Liver (tissue), 9 donors: Measurements from ENCODE around the gene PLEKHA5. TPM values are rescaled to one million over a fixed set of nuclear protein-coding genes. Genes with fewer than 3 reads are reported as not detected.

ENCODE experiments used
- DNase-seq: peaks from one replicate; pipeline ENCODE4 v3.0.0-alpha.2; 2017; ENCODE audit warnings: low spot score
- H3K27ac ChIP-seq, 2 donors: one replicate each; pipeline ENCODE4 v1.7.0; 2013; ENCODE audit warnings: inconsistent platforms in 2 of 2, low read length in 2 of 2, control low read depth in 1 of 2, low read depth in 1 of 2, mild to moderate bottlenecking in 1 of 2
- H3K27me3 ChIP-seq, 4 donors: one replicate each; pipeline versions ENCODE4 v1.6.1 to v1.7.0; 2013; ENCODE audit warnings: low read length in 3 of 4, inconsistent platforms in 1 of 4, mild to moderate bottlenecking in 1 of 4, moderate library complexity in 1 of 4; ENCODE audit not compliant: control insufficient read depth in 4 of 4, insufficient read depth in 4 of 4
- H3K36me3 ChIP-seq, 4 donors: one replicate each; pipeline versions ENCODE4 v1.6.1 to v1.7.0; 2013; ENCODE audit warnings: low read length in 3 of 4, mild to moderate bottlenecking in 3 of 4, low read depth in 1 of 4, moderate library complexity in 1 of 4; ENCODE audit not compliant: control insufficient read depth in 4 of 4, insufficient read depth in 3 of 4
- H3K4me1 ChIP-seq, 4 donors: one replicate each; pipeline versions ENCODE4 v1.6.1 to v1.7.0; 2013; ENCODE audit warnings: low read length in 3 of 4, mild to moderate bottlenecking in 3 of 4, moderate library complexity in 1 of 4; ENCODE audit not compliant: control insufficient read depth in 4 of 4, insufficient read depth in 4 of 4
- H3K4me3 ChIP-seq, 3 donors: one replicate each; pipeline versions ENCODE4 v1.6.1 to v1.7.0; 2013; ENCODE audit warnings: low read length in 3 of 3, control low read depth in 1 of 3, low read depth in 1 of 3, mild to moderate bottlenecking in 1 of 3
- H3K9ac ChIP-seq, 2 donors: one replicate each; pipeline ENCODE4 v1.7.0; 2013; ENCODE audit warnings: low read length in 2 of 2, mild to moderate bottlenecking in 2 of 2, moderate library complexity in 2 of 2, control low read depth in 1 of 2, low read depth in 1 of 2
- H3K9me3 ChIP-seq, 4 donors: one replicate each; pipeline versions ENCODE4 v1.6.1 to v1.7.0; 2013; ENCODE audit warnings: low read length in 3 of 4; ENCODE audit not compliant: control insufficient read depth in 4 of 4
- ATF3 ChIP-seq: IDR thresholded peaks from 2 replicates; pipeline ENCODE4 v1.6.1; 2016; ENCODE audit warnings: antibody characterized with exemption
- EGR1 ChIP-seq, 2 donors: IDR thresholded peaks; 2 replicates each; pipeline ENCODE4 v1.6.1; 2016 to 2018; ENCODE audit warnings: antibody characterized with exemption in 2 of 2, low read depth in 2 of 2
- FOXA1 ChIP-seq: IDR thresholded peaks from 2 replicates; pipeline ENCODE4 v1.6.1; 2016; ENCODE audit warnings: antibody characterized with exemption
- FOXA2 ChIP-seq: IDR thresholded peaks from 2 replicates; pipeline ENCODE4 v1.6.1; 2016; ENCODE audit warnings: antibody characterized with exemption
- HNF4A ChIP-seq, 2 donors: conservative IDR thresholded peaks; 2 replicates each; pipeline ENCODE4 v1.6.1; 2016; ENCODE audit warnings: antibody characterized with exemption in 2 of 2, mild to moderate bottlenecking in 2 of 2
- HNF4G ChIP-seq: IDR thresholded peaks from 2 replicates; pipeline ENCODE4 v1.6.1; 2016; ENCODE audit warnings: antibody characterized with exemption
- JUND ChIP-seq, 2 donors: IDR thresholded peaks; 2 replicates each; pipeline ENCODE4 v1.6.1; 2016; ENCODE audit warnings: antibody characterized with exemption in 2 of 2
- NR2F2 ChIP-seq: IDR thresholded peaks from 2 replicates; pipeline ENCODE4 v1.6.1; 2016; ENCODE audit warnings: antibody characterized with exemption
- RAD21 ChIP-seq, 2 donors: IDR thresholded peaks; 2 replicates each; pipeline ENCODE4 v1.6.1; 2016; ENCODE audit warnings: antibody characterized with exemption in 2 of 2, mild to moderate bottlenecking in 2 of 2
- REST ChIP-seq: IDR thresholded peaks from 2 replicates; pipeline ENCODE4 v1.6.1; 2016; ENCODE audit warnings: antibody characterized with exemption, mild to moderate bottlenecking
- RXRA ChIP-seq, 2 donors: IDR thresholded peaks; 2 replicates each; pipeline ENCODE4 v1.6.1; 2017 to 2018; ENCODE audit warnings: antibody characterized with exemption in 2 of 2, mild to moderate bottlenecking in 1 of 2
- SP1 ChIP-seq: IDR thresholded peaks from 2 replicates; pipeline ENCODE4 v1.6.1; 2018; ENCODE audit warnings: antibody characterized with exemption, mild to moderate bottlenecking
- TAF1 ChIP-seq: conservative IDR thresholded peaks from 2 replicates; pipeline ENCODE4 v1.6.1; 2016; ENCODE audit warnings: antibody characterized with exemption, mild to moderate bottlenecking
- YY1 ChIP-seq: IDR thresholded peaks from 2 replicates; pipeline ENCODE4 v1.6.1; 2016; ENCODE audit warnings: antibody characterized with exemption, mild to moderate bottlenecking
- WGBS: extraction: QIAGEN DNeasy Blood & Tissue Kit; methylation state at CpG from one replicate; pipeline ENCODE4 v1.1.7; 2013; 5-methylcytosine and 5-hydroxymethylcytosine counted together
- polyA plus RNA-seq, 2 donors: library from polyadenylated mRNA; stranded (reverse) in 1 of 2; unstranded in 1 of 2; fragments of 200-250 nt in 1 of 2; fragments of >200 nt in 1 of 2; fragmentation: Nextera tagmentation in 1 of 2; extraction: Ambion mirVana in 1 of 2; gene quantifications; one replicate each; pipeline versions ENCODE4 v1.2.1 to v1.2.3, GENCODE V29; 2013 to 2015
- total RNA-seq, 2 donors: library from RNA; depleted of rRNA; stranded (reverse); fragments of >200 nt; gene quantifications; one replicate each; pipeline ENCODE4 v1.2.3, GENCODE V29; 2014
- TF ChIP-seq, protein P1 (sequence below): IDR thresholded peaks from 2 replicates; pipeline ENCODE4 v1.6.1; 2016; ENCODE audit warnings: antibody characterized with exemption
- TF ChIP-seq, protein P2 (sequence below): IDR thresholded peaks from 2 replicates; pipeline ENCODE4 v1.6.1; 2016; ENCODE audit warnings: antibody characterized with exemption
- donor health status: healthy.
- donor health status: healthy.
- donor health status: healthy.
- donor health status: healthy.
- donor health status: healthy.

Gene PLEKHA5
- total and polyA plus RNA-seq, 4 donors: 4.6 to 25.5 (median 16.8) TPM

DNA sequence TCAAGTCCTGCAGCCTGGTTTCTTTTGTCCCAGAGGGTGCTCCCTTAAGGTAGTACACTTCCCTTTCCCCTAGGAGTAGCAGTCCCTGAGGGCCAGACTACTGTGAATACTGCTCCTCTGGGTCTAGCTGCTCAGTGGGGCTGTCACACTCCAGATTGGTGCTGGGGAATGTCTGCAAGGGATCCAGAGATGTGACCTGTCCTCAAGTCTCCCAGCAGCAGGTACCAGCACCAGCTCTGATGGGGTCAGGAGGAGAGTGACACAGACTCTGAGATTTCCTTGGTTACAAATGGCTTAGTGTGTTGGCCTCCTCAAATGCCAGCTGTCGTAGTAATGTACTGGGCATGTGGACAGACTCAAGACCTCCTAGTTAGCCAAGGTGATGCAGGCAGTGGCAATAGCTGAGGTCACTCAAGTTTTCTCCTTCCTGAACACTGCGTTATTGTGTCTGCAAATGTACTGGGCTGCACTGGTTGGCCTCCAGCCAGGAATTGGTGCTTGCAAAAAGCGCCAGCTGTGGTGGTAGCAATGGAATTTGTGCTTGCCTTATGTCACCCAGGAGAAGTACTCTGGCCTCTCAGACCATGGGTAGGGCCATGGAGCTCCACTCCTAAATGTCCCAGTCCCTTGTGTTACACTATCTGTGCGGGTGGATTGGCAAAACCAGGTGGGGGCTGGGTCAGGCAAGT lies 273.4 kb downstream of the PLEKHA5 start:
- Histone ChIP-seq H3K36me3 (no peaks in the 10 kb centered on the region), H3K4me1 (no peaks in the 10 kb centered on the region), H3K27me3 (no peaks in the 10 kb centered on the region), H3K9me3 (peaks cover 0 to 1% (median 0%) of the 10 kb centered on the region in 4 donors), H3K4me3 (no peak overlapping the region), H3K9ac (no peak overlapping the region), H3K27ac (no peak overlapping the region)
- 81% methylated on average over 4 of the region's 4 CpGs for WGBS
- TF ChIP-seq, protein P1, sequence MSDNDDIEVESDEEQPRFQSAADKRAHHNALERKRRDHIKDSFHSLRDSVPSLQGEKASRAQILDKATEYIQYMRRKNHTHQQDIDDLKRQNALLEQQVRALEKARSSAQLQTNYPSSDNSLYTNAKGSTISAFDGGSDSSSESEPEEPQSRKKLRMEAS: no peak
- no peak for TF ChIP-seq HNF4G
- no peak for TF ChIP-seq EGR1 (IDR thresholded peaks at IDR 0.05; ENCODE audit: low read depth in 2 of 2)
- no peak for TF ChIP-seq FOXA2
- TF ChIP-seq JUND (IDR thresholded peaks at IDR 0.05): no peak
- TF ChIP-seq TAF1: no peak
- no peak for TF ChIP-seq FOXA1
- TF ChIP-seq HNF4A (conservative IDR thresholded peaks at IDR 0.05): no peak
- TF ChIP-seq RAD21 (IDR thresholded peaks at IDR 0.05): no peak
- no peak for TF ChIP-seq YY1
- no peak for DNase-seq

DNA sequence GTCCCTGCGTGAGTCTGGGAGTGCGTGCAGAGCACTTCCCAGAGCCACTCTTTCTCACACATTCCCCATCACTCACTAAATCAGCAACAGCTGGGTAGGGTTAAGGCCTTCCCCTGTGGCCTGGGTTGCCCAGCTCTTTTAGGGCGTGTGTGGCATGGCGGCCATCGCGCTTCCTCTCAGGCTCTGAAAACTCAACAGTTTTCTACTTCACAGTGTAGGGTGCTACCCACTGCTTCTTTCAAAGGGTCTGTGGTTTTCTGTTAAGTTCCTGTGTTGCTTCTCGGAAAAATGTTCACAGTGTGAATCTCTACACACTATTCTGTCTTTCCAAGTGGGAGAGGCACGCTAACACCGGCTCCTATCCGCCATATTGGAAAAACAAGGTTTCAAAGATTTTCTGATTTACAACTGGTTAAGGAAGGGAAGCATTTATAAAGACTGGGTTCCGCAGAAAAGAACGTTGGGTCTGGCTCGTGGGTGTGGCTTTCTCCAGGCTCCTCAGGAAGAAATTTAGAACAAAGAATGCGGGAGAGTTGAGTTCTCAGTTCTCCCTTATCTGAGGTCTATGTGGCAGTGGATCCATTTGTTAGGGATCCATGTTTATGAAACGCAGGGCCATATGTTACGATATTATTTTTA lies 274.8 kb downstream of the PLEKHA5 start:
- WGBS: 92% methylated on average over 16 of the region's 16 CpGs
- H3K9ac ChIP-seq: no peak overlapping the region
- TF ChIP-seq HNF4G (no peak), JUND (IDR thresholded peaks at IDR 0.05) (no peak), FOXA1 (no peak), RAD21 (IDR thresholded peaks at IDR 0.05) (no peak), TAF1 (no peak), REST (no peak), NR2F2 (no peak), ATF3 (no peak), SP1 (no peak), RXRA (IDR thresholded peaks at IDR 0.05) (no peak), EGR1 (IDR thresholded peaks at IDR 0.05; ENCODE audit: low read depth in 2 of 2) (no peak), FOXA2 (no peak)
- TF ChIP-seq, protein P2, sequence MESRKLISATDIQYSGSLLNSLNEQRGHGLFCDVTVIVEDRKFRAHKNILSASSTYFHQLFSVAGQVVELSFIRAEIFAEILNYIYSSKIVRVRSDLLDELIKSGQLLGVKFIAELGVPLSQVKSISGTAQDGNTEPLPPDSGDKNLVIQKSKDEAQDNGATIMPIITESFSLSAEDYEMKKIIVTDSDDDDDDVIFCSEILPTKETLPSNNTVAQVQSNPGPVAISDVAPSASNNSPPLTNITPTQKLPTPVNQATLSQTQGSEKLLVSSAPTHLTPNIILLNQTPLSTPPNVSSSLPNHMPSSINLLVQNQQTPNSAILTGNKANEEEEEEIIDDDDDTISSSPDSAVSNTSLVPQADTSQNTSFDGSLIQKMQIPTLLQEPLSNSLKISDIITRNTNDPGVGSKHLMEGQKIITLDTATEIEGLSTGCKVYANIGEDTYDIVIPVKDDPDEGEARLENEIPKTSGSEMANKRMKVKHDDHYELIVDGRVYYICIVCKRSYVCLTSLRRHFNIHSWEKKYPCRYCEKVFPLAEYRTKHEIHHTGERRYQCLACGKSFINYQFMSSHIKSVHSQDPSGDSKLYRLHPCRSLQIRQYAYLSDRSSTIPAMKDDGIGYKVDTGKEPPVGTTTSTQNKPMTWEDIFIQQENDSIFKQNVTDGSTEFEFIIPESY: no peak

More for the DNA sequence above, 274.8 kb downstream of the PLEKHA5 start:
- no peak for DNase-seq
- H3K27me3 ChIP-seq: no peaks in the 10 kb centered on the region
- H3K4me3 ChIP-seq: no peak overlapping the region
- H3K4me1 ChIP-seq: no peaks in the 10 kb centered on the region
- H3K36me3 ChIP-seq: no peaks in the 10 kb centered on the region
- H3K9me3 ChIP-seq: peaks cover 0 to 1% (median 0%) of the 10 kb centered on the region in 4 donors
- H3K27ac ChIP-seq: no peak overlapping the region
